ENCODE measurements around the gene RGS12.

RGS12 gene

DNA sequence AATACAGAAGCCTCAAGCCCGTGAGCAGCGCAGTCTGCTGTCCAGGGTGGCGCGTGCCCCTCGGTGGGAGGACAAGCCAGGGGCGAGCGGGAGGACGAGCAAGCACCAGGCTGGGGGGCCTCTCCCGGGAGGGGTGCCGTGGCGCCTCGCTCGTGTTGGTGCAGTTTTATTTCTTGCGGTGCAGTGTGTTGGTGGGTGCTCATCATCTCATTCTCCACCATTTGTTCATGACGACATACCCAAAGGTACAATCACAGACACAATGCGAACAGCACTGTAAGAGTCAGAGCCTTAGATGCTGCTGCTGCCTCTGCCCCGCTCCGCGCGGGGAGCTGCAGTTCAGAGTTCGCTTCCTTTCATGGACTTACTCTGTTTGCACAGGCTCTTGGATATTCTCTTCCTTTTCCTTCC is 30.3 kb downstream of the RGS12 start:
- Histone ChIP-seq H3K4me2 (ENCODE audit: low read length) (no peak overlapping the region), H3K4me1 (ENCODE audit: low read length) (no peaks in the 10 kb centered on the region; the same call in 1 of the 2 replicates), H3K9me3 (ENCODE audit: insufficient read depth, low read length) (no peaks in the 10 kb centered on the region), H3K27ac (ENCODE audit: low read length) (no peak overlapping the region), H3K27me3 (ENCODE audit: low read depth, low read length) (no peaks in the 10 kb centered on the region), H3K79me2 (ENCODE audit: low read length) (no peaks in the 10 kb centered on the region), H2AFZ (ENCODE audit: low read depth, low read length) (no peak overlapping the region), H3K9ac (ENCODE audit: low read length) (no peak overlapping the region), H3K4me3 (ENCODE audit: low read length) (no peak overlapping the region), H3K36me3 (replicated peaks; ENCODE audit: low read depth, low read length) (no peaks in the 10 kb centered on the region), H4K20me1 (ENCODE audit: insufficient read depth, low read length) (no peaks in the 10 kb centered on the region)
- TF ChIP-seq EZH2phosphoT487 (IDR thresholded peaks at IDR 0.05; ENCODE audit: low read depth), result no peak
- TF ChIP-seq, protein P1, sequence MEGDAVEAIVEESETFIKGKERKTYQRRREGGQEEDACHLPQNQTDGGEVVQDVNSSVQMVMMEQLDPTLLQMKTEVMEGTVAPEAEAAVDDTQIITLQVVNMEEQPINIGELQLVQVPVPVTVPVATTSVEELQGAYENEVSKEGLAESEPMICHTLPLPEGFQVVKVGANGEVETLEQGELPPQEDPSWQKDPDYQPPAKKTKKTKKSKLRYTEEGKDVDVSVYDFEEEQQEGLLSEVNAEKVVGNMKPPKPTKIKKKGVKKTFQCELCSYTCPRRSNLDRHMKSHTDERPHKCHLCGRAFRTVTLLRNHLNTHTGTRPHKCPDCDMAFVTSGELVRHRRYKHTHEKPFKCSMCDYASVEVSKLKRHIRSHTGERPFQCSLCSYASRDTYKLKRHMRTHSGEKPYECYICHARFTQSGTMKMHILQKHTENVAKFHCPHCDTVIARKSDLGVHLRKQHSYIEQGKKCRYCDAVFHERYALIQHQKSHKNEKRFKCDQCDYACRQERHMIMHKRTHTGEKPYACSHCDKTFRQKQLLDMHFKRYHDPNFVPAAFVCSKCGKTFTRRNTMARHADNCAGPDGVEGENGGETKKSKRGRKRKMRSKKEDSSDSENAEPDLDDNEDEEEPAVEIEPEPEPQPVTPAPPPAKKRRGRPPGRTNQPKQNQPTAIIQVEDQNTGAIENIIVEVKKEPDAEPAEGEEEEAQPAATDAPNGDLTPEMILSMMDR (IDR thresholded peaks at IDR 0.05; ENCODE audit: low read depth, low read length), result no peak

DNA sequence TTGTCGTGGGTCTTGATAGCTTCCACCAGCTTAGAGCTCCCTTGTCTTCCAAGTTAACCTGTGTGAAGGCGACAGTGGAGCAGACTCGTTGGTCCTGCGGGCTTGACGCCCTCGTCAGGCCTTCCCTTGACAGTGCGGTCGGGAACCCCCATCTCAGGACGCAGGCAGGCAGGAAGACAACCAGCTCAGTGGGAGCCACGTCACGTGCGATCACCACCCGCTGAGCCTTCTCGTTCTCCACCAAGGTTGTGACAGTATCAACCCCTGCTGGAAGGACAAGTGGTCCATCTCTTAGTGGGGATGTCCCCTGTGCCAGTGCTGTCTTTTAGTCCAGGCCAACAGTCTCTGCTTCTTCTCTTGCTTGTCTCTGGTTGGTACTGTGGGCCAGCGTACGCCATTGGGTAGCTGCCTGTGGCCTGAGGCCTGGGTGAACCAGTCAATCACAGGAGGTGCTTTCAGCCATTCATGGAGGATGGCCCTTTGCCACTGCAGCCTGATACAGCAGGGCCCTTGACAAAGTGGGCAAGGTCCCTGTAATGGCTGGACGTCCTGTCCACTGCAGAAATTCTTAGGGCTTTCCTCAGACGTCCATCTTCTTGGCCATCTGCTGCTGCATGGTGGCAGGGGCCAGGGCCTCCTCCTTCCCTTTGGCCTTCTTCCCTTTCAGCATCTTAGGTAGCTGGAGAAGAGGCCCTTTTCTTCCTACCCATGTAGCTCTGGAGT is 31.4 kb downstream of the RGS12 start:
- Histone ChIP-seq H2AFZ (ENCODE audit: low read depth, low read length) (no peak overlapping the region), H3K4me3 (ENCODE audit: low read length) (no peak overlapping the region), H3K4me1 (ENCODE audit: low read length) (no peaks in the 10 kb centered on the region; the same call in 1 of the 2 replicates), H3K36me3 (replicated peaks; ENCODE audit: low read depth, low read length) (no peaks in the 10 kb centered on the region), H3K79me2 (ENCODE audit: low read length) (no peaks in the 10 kb centered on the region), H3K9me3 (ENCODE audit: insufficient read depth, low read length) (no peaks in the 10 kb centered on the region), H3K4me2 (ENCODE audit: low read length) (peak overlapping the region; percentile 1; the same call in 1 of the 2 replicates), H3K27me3 (ENCODE audit: low read depth, low read length) (no peaks in the 10 kb centered on the region), H4K20me1 (ENCODE audit: insufficient read depth, low read length) (no peaks in the 10 kb centered on the region), H3K9ac (ENCODE audit: low read length) (no peak overlapping the region), H3K27ac (ENCODE audit: low read length) (no peak overlapping the region)
- TF ChIP-seq, protein P1 (IDR thresholded peaks at IDR 0.05; ENCODE audit: low read depth, low read length), result peak; percentile 46
- TF ChIP-seq EZH2phosphoT487 (IDR thresholded peaks at IDR 0.05; ENCODE audit: low read depth), result no peak

DNA sequence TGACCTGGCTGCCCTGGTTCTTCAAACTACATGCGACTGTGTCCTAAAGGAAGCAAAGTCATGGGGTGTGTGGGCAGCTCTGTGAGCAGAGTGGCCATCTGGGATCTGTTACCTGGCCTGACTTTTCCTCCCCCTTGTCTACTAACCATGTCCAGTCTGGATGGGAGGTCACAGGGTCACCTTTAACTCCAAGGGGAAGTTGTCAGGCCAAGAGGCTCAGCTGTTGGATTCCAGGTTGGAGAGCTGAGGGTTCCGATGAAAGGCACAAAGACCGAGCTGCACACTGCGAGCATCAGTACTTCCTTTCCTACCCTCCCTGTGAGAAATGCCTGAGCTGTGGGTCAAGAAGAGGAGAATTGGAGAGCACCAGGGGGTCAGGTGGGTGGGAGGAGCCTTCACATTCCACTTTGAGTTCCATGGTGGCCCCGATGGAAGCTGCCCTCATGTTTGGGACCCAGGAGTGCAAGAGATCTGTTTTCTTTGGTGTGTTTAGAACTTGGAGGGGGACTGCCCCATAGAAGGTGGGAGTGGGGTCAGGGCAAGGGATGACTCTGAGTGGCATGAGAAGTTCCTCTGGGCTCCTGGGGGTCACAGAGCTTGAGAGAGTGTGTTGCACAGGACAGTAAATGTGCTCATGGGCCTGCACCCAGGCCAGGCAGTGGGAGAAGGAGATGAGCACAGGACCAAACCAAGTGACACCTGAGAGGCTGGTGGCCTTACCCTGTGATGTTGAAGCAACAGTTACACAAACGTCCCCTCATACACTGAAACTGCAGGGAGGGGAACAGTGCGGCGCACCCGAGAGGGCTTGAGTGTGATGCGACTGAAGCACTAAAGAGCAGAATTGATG is 36.2 kb downstream of the RGS12 start:
- no peak overlapping the region for H3K4me3 ChIP-seq (ENCODE audit: low read length)
- H3K9me3 ChIP-seq (ENCODE audit: insufficient read depth, low read length), result no peaks in the 10 kb centered on the region
- H3K27ac ChIP-seq (ENCODE audit: low read length), result no peak overlapping the region
- peaks cover 12% of the 10 kb centered on the region for H3K4me1 ChIP-seq (ENCODE audit: low read length)
- H4K20me1 ChIP-seq (ENCODE audit: insufficient read depth, low read length), result no peaks in the 10 kb centered on the region
- H3K9ac ChIP-seq (ENCODE audit: low read length), result no peak overlapping the region
- H3K4me2 ChIP-seq (ENCODE audit: low read length), result no peak overlapping the region
- TF ChIP-seq, protein P1 (IDR thresholded peaks at IDR 0.05; ENCODE audit: low read depth, low read length), result no peak
- no peak for TF ChIP-seq EZH2phosphoT487 (IDR thresholded peaks at IDR 0.05; ENCODE audit: low read depth)
- no peak overlapping the region for H2AFZ ChIP-seq (ENCODE audit: low read depth, low read length)
- H3K79me2 ChIP-seq (ENCODE audit: low read length), result no peaks in the 10 kb centered on the region
- H3K36me3 ChIP-seq (replicated peaks; ENCODE audit: low read depth, low read length), result no peaks in the 10 kb centered on the region
- H3K27me3 ChIP-seq (ENCODE audit: low read depth, low read length), result no peaks in the 10 kb centered on the region

DNA sequence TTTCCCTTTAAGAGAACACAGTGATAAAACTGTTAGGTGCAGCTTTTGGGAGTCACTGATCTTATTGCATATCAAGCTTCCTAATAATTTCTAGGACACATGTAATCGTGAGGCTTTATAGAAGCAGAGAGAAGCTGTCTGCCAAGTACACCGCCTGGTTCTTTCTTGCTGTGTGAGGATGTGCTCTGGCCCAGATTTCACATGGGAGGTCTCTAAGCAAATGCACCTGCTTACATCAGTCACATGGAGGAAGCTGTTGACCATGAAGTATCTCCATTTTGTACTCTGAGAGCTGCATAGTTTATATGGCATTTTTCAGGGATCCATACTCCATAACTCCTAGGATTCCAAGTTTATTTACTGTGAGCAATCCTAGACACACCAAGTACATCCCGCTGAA is 37.1 kb downstream of the RGS12 start:
- H3K4me2 ChIP-seq (ENCODE audit: low read length), result no peak overlapping the region
- H3K4me1 ChIP-seq (ENCODE audit: low read length), result peaks cover 20% of the 10 kb centered on the region
- no peak overlapping the region for H3K9ac ChIP-seq (ENCODE audit: low read length)
- H3K36me3 ChIP-seq (replicated peaks; ENCODE audit: low read depth, low read length), result no peaks in the 10 kb centered on the region
- no peak overlapping the region for H3K27ac ChIP-seq (ENCODE audit: low read length)
- no peak overlapping the region for H2AFZ ChIP-seq (ENCODE audit: low read depth, low read length)
- no peaks in the 10 kb centered on the region for H3K9me3 ChIP-seq (ENCODE audit: insufficient read depth, low read length)
- H3K79me2 ChIP-seq (ENCODE audit: low read length), result no peaks in the 10 kb centered on the region
- H4K20me1 ChIP-seq (ENCODE audit: insufficient read depth, low read length), result no peaks in the 10 kb centered on the region
- H3K4me3 ChIP-seq (ENCODE audit: low read length), result no peak overlapping the region
- H3K27me3 ChIP-seq (ENCODE audit: low read depth, low read length), result no peaks in the 10 kb centered on the region
- TF ChIP-seq, protein P1 (IDR thresholded peaks at IDR 0.05; ENCODE audit: low read depth, low read length), result no peak
- TF ChIP-seq EZH2phosphoT487 (IDR thresholded peaks at IDR 0.05; ENCODE audit: low read depth), result no peak
